T-cell (primary cell): Measurements from ENCODE around the gene CMA1. TPM values are rescaled to one million over a fixed set of nuclear protein-coding genes. Genes with fewer than 3 reads are reported as not detected.

Experiments used
- total RNA-seq, 35 experiments: library from RNA in 6 of 35; stranded (reverse) in 6 of 35; fragments of 120-200 nt in 1 of 35; gene quantifications; one replicate each; pipeline versions ENCODE4 v1.2.1 to v1.2.4 and lab custom pipeline; 2013 to 2026

CMA1 gene
- total RNA-seq, 5 donors from 2014 or later (not counting 1 experiment from before 2014, with no cell fraction given), result not detected

Other genes starting within 250 kb of the CMA1 start
- gene TGM1, start 245.1 kb downstream of the CMA1 start, total RNA-seq, result 10 to 100 TPM in 2 of 5 donors, 1 to 10 TPM in 3; 4.9 to 13.5 (median 9.4) TPM
- gene RABGGTA, start 236.7 kb downstream of the CMA1 start, total RNA-seq, result 10 to 100 TPM; 49.3 to 66.5 (median 62.4) TPM
- gene DHRS1, start 208.5 kb downstream of the CMA1 start, total RNA-seq, result 10 to 100 TPM; 34.2 to 47.6 (median 39.1) TPM
- 10 to 100 TPM; 29.7 to 33.2 (median 30.8) TPM for gene NOP9, start 208.4 kb downstream of the CMA1 start, total RNA-seq
- 10 to 100 TPM; 13.0 to 22.8 (median 20.8) TPM for gene CIDEB, start 200.3 kb downstream of the CMA1 start, total RNA-seq
- 10 to 100 TPM; 18.6 to 25.2 (median 20.3) TPM for gene LTB4R2, start 198.1 kb downstream of the CMA1 start, total RNA-seq
- 10 to 100 TPM; 17.0 to 29.0 (median 18.0) TPM for gene LTB4R, start 196.8 kb downstream of the CMA1 start, total RNA-seq
- gene ADCY4, start 173.2 kb downstream of the CMA1 start, total RNA-seq, result 10 to 100 TPM in 1 of 5 donors, 1 to 10 TPM in 4; 7.8 to 10.4 (median 8.5) TPM
- 10 to 100 TPM; 26.2 to 68.3 (median 59.2) TPM for gene RIPK3, start 168.3 kb downstream of the CMA1 start, total RNA-seq
- under 1 TPM in 4 of 5 donors, not detected in 1; 0.16 to 0.82 (median 0.39) TPM for gene NFATC4, start 140.1 kb downstream of the CMA1 start, total RNA-seq
- gene NYNRIN, start 109.3 kb downstream of the CMA1 start, total RNA-seq, result under 1 TPM; 0.28 to 0.95 (median 0.61) TPM
- 10 to 100 TPM in 1 of 5 donors, 1 to 10 TPM in 4; 3.9 to 13.5 (median 5.0) TPM for gene CBLN3, start 78.6 kb downstream of the CMA1 start, total RNA-seq
- gene KHNYN, start 78.3 kb downstream of the CMA1 start, total RNA-seq, result 100 to 1,000 TPM; 126 to 166 (median 146) TPM
- gene SDR39U1, start 65.5 kb downstream of the CMA1 start, total RNA-seq, result 100 to 1,000 TPM in 3 of 5 donors, 10 to 100 TPM in 2; 79.6 to 154 (median 109) TPM
- not detected for gene CTSG, start 68.0 kb upstream of the CMA1 start, total RNA-seq
- gene GZMH, start 101.4 kb upstream of the CMA1 start, total RNA-seq, result 100 to 1,000 TPM in 1 of 5 donors, 10 to 100 TPM in 3, 1 to 10 TPM in 1; 4.0 to 148 (median 21.3) TPM
- 10 to 100 TPM in 3 of 5 donors, 1 to 10 TPM in 2; 3.5 to 66.2 (median 12.6) TPM for gene GZMB, start 125.9 kb upstream of the CMA1 start, total RNA-seq